DMS 273 (cell line): ENCODE measurements around the gene POLR2H.

Experiments used
- DNase-seq: peaks from one replicate; lab custom pipeline; 2025; ENCODE audit not compliant: unreplicated experiment; lab: John Stamatoyannopoulos, UW

Gene POLR2H

DNA sequence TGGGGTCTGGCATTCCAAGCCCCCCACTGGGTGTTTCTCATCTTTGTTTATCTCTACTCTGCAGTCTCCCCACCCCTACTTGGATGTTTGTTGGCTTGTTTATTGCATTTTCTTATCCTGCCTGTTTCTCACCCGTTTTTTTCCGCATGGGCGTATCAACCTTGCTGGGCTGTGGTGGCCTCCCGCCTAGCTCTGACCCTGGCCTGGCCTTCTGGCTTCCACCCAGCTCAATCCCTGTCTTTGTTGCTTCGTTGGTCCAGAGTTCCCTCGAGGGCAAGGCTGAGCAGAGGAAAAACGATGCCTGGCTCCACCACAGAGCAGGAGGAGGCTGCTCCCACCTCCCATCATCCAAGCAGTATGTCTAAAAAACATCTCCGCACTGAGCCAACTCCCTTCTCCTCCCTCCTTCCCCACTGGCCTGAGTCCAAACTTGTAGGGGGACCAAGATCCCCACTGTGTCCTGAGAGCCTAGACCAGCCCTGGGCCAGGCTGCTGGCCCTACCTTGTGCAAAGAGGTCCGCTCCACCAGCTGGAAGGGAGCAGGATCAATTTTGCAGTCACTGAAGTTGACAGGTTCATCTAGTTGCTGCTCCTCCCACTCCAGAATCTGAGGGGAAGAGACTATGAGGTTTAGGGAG is 9.9 kb upstream of the POLR2H start:
- no peak for DNase-seq

GRCh38 chr3:184352149-184352785 is 9.2 kb upstream of the POLR2H start:
- DNase-seq: no peak

GRCh38 chr3:184352897-184353545 is 8.5 kb upstream of the POLR2H start:
- no peak for DNase-seq

- no peak for DNase-seq
Measured at GRCh38 chr3:184353546-184353941, 8.0 kb upstream of the POLR2H start.

- peak; percentile 78 for DNase-seq
Measured at GRCh38 chr3:184354121-184354728, 7.3 kb upstream of the POLR2H start.

DNA sequence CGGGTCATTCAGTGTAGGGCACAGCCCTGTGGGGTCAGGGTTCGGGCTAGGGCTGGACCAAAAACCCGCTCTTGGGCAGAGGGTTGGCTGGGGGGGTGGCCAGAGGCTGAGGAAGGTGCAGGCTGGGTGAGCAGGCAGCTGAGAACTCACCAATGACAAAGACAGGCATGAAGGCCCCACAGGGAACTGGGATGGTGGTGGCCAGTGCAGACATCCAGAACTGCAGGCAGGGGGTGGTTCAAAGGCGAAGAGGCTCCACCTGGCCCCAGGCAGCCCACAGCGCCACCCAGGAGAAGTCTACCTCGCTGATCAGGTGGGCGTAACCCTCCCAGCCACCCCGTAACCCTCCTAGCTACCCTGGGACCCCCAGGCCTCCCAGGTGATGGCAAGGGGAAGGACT is 6.8 kb upstream of the POLR2H start:
- DNase-seq: no peak

GRCh38 chr3:184355261-184356040 is 6.1 kb upstream of the POLR2H start:
- DNase-seq: no peak

- no peak for DNase-seq
Measured at GRCh38 chr3:184357248-184358123, 4.0 kb upstream of the POLR2H start.

GRCh38 chr3:184358124-184358767 is 3.3 kb upstream of the POLR2H start:
- DNase-seq: no peak

- DNase-seq: no peak
Measured at GRCh38 chr3:184358921-184359350, 2.6 kb upstream of the POLR2H start.

DNA sequence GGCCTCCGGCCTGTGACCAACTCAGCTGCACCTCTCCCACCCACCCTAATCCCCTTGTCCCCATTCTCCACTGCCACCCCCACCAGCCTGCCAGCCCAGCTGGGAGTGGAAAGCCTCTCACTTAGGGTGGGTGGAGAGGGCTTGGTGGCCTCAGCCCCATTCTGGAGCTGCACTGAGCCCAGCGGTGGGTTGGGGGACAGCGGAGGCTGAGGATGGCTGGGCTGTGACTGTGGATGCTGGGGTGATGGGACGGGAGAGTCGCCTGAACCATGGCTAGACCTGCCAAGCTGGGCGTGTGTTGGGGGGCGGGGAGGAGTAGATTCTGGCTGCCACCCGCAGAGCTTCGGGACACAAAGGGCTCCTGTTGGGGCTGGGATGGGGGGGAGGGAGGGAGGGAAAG is 1.9 kb upstream of the POLR2H start:
- DNase-seq: no peak

GRCh38 chr3:184360070-184360928 is 1.2 kb upstream of the POLR2H start:
- DNase-seq: no peak

DNA sequence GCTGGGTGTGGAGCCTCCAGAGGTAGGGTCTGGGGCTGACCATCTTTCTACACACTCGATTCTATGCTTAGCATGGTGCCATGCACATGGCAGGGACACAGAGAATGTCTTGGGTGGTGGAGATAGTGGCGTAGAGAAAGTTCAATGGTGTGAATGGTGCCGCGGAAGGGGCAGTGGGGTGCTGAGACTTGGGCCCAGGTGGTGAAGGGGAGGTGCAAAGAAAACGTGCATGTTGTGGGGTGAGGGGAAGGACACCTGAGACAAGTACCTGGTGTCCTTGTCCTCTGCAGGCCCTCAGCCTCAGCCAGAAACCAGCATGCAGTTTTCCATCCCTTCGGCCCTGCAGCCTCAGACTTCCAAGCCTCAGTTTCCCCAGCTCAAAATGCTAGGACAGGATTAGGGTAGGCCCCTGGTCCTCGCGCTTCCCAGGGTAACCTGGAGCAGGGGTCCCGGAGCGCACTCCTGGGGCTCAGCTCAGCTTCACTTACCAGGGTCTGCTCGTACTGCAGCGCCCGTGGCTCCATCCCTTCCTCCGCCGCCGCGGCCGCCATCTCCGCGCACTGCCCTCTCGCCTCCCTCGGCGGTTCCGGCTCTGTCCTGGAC is 480 bp upstream of the POLR2H start:
- DNase-seq: no peak

DNA sequence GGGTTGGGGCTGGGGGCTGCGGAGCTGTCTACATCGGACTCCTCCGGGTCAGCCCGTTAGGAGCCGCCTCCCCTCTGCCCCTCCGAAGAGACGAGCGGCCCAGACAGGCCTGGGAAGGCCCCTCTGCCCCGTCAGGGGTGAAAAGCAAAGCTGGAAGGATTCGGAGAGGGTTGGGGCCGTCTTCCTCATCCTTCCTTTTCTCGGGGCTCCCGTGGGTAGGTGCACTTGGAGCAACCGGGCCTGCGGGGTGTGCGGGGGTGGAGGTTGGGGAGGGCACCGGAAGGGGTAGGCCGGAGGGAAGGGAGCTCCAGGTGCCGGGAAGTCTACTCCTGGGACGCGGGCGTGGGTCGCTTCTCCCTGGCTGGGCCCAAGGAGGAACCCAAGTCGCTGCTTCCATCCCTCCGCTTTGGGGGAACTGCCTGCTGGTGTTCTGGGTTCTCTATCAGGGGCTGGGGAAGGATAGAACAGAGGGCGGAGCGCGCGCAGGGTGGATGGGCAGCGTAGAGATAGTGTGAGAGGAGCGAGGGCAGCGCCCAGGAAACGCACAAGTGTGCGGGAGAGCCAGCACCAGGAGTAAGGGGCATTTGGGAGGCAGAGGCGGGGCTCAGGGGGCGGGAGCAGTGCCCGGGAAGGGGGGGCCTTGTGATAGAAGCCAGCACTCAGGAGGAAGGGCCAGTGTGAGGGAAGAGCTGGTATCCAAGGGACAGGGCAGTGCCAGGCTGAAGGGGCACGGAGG is 590 bp downstream of the POLR2H start:
- peak; percentile 96 for DNase-seq

DNA sequence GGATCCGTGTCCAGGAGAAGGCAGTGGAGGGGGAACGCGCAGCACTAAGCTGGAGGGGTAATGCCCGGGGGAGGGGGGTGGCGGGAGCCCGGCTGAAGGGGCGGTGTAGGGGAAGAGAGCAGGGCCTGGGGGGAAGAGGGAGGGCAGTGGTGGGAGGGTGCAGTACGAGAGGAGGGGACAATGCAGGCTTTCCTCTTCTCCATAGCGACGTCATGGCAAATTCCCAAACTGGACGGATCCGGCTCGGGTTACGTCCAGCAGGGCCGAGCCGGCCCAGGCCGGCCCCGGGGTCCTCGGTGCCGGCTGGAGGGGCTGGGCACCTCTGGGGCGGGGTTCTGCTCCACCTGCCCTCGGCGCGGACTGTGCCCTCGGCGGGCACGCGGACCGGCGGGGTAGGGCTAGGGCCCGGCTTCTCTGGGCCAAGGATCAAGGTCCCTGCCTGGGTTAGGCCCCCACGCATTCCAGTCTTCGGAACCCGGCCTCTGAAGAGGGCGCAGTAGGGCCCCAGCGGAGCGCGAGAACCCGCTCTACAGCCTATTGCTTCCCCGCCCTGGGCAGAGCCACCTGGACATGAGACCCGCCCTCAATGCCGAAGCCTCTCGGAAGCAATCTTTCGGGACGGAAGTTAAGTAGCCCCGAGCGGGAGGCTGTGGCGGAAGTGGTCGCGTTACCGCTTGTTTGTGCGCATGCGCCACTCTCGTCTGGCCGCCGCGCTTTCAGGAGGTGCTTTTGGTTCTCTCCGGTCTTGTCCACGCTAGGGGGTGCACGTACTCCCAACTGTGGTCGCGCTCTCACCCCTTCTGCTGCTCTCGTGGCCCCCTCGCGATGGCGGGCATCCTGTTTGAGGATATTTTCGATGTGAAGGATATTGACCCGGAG is 1.4 kb downstream of the POLR2H start:
- DNase-seq: peak; percentile 100

DNA sequence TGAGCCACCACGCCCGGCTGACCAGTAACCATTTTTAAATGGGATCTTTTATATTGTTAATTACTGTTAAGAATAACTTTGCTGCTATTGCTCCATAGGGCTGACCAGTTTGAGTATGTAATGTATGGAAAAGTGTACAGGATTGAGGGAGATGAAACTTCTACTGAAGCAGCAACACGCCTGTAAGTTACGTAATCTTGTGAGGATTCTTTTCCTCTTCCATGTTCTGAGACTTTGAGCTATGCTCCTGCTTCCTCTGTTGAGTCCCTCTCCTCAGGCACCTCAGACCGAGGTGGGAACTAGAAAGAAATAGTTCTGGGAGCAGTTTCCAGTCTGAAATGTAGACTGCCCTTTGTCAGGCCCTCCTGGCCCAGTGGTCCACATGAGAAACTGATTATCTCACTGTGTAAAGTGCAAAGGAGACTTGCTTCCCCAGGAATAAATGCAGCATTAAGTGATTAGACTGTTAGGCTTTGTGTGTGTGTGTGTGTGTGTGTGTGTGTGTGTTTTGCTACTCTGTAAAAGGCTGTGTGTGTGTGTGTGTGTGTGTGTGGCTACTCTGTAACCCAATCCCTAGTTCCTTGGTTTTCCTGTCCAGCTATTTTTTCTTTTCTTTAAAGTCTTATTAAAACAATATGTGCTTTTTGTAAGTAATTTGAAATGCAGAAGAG is 5.2 kb downstream of the POLR2H start:
- no peak for DNase-seq
